ENCODE measurements around the gene ARAP3.

The ARAP3 gene

DNA sequence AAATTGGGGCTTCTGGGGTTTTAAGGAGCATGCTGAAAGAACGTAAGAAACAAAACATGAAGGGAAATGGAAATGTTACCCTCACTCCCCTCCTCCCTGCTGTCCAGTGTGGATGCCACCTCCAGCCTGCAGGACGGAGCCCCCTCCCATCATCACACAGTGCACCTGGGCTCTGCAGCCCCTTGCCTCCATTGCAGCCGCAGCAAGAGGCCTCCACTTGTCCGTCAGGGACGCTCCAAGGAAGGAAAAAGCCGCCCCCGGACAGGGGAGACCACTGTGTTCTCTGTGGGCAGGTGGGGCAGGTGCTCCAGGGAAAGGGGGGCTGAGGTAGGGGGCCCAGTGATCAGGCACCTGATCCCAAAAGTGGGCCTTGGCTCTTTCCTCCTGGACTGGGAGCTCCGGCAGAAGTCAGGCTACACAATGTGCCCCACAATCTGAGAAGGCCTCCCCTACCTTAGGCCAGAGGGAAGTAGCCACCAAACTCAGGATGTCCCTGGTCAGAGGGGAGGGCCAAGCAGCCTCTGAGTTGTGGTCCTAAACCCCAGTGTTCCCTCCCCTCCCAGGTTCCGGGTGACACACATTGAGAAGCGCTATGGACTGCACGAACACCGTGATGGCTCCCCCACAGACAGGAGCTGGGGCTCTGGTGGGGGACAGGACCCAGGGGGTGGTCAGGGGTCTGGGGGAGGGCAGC, 42.5 kb downstream of the ARAP3 start:
- DNase-seq (ENCODE audit: low read depth): no peak

DNA sequence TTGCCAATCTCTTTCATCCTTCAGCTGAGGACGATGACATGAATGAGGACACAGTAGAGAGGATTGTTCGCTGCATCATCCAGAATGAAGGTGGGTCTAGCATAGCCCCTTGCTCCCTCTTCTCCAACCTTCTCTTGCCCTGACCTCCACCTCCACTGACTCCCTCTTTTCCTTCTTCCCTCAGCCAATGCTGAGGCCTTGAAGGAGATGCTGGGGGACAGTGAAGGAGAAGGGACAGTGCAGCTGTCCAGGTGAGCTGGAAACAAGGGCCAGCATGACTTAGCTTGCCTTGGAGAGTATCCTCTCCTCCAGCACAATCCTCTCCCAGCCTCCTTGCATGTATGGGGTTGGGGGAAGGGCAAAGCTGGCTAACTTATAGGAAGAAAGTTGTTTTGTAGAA, 43.3 kb downstream of the ARAP3 start:
- DNase-seq (ENCODE audit: low read depth): no peak

DNA sequence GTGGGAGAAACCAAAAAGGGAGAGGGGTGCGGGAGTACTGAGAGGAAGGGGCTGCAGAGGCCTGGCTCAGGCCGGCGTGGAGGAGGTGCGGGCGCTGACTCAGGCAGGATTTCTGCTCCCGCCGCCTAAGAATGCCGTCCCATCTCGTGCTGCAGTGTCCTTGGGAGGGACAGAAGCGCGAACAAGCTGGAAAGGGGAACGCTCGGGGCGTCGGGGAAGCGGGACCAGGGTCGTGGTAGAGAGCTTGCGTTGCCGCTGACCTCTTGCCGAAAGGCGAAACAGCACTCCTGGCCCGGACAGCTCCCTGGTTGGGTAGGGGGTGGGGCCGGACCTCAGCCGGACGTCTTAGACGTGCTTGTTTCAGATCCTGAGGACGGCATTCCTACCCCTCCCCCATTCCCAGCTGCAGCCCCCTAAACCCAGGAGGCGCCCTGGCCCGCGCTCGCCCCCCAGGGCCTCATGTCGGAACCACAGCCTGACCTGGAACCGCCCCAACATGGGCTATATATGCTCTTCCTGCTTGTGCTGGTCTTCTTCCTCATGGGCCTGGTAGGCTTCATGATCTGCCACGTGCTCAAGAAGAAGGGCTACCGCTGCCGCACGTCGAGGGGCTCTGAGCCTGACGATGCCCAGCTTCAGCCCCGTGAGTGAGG, 44.1 kb downstream of the ARAP3 start:
- DNase-seq (ENCODE audit: low read depth): peak; percentile 23

DNA sequence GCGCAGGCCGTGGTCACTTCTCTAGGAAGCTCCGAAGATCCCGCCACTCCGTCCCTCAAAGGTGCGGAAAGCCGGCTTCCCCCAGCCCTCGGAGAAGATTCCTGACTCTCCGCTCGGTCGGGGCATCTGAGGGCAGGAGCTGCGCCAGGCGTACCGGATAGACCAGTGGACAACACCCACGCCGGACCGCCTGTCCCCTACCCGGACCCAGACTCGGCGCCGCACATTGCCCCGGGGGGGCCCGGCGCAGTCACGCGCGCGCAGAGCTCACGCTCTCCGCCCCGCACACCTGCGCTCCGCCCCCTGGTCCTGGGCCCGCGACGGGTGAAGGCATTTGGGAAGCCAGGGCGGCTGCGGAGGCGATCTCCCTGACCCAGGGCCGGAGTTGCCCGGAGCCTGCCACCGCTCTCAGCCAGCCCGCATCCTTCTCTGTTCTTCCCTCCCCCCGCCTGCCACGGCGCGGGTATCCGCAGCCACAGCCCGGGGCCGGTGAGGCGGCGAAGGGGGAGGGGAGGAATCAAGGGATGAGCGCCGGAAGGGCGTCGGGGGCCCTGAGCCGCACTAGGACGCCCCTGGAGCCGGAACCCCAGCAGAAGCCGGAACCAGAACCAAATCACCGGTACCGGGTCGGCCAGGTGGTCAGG, 44.8 kb downstream of the ARAP3 start:
- peak; percentile 29 for DNase-seq (ENCODE audit: low read depth)

DNA sequence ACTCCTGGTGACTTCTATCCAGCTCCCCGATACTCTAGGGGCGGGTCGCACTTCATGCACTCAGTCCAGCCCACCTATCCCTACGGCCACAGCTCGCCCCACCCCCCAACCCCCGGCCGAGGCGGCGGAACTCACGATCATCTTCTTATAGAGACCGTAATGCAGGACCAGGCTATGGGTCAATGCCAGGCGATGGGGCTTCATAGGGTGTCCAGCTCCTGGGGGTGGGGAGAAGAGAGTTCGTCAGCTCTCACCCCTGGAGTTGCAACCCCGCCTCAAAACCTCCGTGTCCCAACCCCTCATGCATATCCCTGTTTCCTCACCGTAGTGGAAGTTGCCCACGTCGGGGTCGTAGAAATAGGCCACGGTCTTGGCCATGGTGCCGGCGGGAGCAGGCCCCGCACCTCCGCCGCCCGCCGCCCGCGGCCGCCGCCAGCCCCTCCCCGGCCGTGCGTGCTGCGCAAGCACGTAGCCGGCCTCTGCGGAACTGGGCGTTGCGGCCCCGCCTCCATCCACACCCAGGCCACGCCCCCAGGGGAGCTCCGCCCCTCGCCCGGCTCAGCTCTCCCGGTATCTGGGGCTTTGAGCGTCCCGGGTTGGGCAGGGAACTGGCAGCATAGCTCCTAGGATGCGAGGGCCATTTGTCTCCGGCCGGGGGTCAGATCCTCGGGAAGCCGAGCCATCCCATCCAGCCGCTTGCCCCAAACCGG, 45.5 kb downstream of the ARAP3 start, which contains the start of the genes HDAC3 and RELL2:
Gene HDAC3 (minus strand): TSS at position 437 of the 710 bp plus-strand sequence. CDS start 59 bp downstream, at position 378.
Gene RELL2 (plus strand): TSS at position 585 of the 710 bp plus-strand sequence. CDS start 1,229 bp downstream, outside the sequence.
- peak; percentile 94 for DNase-seq (ENCODE audit: low read depth)

DNA sequence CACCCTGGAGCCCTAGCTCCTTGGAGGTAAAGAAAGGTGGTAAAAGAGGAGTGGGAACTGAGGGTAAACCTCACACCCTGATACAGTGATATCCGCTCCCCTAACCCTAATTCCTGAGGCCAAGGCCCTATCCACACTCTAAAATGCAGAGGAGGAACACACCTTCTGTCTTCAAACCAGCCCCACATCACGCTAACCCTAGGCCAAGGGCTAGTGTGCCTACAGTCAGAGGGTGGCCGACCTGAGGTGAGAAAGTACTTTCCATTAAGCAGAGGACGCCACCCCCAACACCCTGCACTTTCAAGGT, 46.0 kb downstream of the ARAP3 start:
- DNase-seq (ENCODE audit: low read depth): no peak

DNA sequence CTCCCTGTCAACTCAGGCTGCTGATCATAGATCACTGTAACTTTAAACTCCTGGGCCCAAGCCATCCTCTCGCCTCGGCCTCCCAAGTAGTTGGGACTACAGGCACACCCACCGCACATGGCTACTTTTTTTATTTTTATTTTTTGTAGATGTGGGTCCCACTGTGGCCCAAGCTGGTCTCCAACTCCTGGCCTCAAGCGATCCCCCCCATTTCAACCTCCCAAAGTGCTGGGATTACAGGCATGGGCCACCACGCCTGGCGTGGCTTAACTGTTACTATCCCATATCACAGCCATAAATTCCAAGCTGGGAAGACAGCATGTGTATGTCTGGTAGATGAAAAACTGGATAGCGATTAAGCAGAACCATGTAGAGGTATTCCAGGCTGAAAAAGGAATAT, 46.4 kb downstream of the ARAP3 start:
- DNase-seq (ENCODE audit: low read depth): no peak

DNA sequence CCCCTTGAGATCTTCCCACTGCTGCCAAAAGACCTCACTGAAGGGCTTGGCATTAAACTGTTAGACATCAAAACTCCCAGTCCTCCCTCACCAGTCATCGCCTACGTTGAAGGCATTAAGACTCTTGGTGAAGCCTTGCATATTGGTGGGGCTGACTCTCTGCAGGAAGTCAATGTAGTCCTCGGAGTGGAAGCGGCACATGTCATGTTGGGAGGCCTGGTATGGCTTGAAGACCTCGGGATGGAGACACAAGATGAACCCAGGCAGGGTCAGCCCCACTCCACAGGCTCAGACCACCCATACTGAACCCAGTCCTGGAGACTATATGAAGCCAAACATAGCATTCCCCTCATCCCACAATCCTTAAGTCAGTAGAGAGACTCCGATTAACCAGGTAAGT, 47.3 kb downstream of the ARAP3 start:
- no peak for DNase-seq (ENCODE audit: low read depth)

DNA sequence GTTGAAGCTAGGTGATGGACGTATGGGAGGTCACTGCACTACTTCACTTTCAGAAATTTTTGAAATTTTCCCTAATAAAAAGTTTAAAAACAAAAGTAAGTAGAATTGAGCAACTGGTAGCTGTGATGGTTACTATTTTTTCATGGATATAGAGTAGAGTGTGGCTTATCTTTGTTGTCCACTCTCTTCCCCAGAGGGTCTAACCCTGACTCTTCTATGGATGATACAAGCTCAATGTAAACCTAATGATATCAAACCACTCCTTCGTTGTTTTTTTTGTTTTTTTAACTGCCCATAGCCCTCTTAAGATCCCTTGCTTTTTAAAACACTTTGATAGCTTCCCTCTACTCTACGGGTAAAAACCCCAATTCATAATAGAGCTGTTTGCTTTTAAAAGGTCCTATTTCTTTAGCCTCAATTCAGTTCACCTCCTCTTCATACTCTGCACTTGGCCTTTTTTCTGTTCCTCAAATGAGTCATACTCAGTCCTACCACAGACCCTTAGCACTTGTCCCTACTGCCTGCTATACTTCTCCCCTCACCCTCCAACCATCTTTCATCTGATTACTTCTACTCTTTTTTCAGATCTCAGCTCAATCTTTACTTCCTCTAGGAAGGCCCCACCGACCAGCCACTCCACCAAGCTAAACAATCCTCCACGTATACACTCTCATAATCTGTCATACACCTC, 48.0 kb downstream of the ARAP3 start:
- no peak for DNase-seq (ENCODE audit: low read depth)

DNA sequence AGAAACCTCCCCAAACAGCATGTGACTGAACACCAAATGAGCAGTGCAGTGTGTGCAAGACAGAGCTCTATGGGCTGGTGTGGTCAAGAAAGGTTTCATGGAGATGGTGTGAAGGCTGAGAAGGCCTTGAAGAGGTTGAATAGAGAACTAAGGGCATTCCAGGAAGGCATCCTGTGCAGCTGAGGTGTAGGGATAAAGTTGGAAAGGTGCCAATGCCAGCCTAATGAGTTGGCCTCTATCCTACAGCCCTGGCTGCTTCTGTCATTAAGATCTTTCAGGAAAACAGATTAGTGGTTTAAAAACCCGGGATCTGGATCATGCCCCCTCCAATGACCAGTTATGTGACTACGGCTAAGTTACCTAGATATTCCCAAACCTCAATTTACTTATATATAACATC, 49.4 kb downstream of the ARAP3 start:
- DNase-seq (ENCODE audit: low read depth): no peak

DNA sequence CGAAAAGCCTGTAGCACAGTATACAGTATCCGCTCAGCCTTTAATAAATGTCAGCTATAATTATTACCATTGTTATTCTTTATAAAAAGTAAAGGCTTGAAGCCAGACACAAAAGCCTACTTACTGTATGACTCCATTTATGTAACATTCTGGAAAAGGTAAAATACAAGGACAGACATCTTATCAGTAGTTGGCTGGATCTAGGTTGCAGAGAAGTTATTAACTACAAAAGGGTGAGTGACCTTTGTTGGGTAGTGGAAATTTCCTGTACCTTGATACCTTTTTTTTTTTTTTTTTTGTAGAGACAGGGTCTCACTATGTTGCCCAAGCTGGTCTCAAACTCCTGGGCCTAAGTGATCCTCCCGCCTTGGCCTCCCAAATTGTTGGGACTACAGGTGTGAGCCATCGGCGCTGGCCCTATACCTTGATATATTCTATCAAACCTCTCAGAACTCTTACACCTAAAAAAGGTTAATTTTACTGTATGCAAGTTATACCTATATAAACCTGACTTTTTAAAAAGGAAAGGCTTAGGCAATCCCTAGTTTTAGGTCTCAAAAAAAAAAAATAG, 51.4 kb downstream of the ARAP3 start:
- DNase-seq (ENCODE audit: low read depth): no peak

DNA sequence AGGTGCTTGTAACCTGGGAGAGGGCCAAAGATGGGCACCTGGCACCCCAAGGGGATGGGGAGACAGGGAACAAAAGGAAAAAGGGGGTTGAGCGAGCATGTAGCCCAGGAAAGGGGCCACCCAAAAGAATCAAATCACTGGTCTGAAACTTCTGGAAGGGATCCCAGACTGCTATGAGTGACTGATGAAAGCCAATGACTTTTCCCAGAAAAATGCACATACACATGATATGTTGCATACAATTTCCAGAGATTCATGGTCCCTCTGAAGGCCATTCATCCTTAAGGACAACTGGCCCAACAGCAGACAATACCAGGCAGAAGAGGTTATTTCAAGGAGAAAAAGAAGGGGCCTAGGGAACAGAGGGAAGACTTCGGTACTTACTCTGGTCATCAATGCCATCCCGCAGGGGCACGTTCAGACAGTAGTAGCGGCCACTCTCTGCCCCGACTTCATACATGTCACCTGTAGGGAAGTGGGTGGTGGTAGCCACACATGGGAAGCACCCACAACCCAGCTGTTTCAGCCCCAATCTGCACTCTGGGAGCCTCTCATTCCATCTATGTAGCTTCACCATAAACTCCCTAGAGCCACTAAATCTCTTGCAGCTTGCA, 53.7 kb downstream of the ARAP3 start:
- DNase-seq (ENCODE audit: low read depth): no peak

DNA sequence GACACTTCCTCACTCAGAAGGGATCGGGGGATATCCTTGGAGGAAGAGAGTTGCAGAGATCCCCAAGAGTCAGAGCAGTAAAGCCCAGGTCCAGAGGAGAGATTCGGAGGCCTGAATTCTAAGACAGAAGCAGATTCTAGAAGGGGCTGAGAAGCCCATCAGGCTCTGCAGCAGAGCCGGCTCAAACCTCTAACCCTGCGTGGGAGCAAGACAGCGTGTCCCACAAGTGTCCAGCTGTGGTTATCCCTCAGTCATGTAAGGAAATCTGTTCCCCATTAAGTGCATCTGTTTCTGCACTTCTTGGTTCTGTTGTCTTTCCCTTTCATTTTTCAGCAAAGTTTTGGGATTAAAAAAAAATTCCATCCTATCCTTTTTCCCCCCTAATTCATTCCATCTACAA, 58.4 kb downstream of the ARAP3 start:
- no peak for DNase-seq (ENCODE audit: low read depth)

DNA sequence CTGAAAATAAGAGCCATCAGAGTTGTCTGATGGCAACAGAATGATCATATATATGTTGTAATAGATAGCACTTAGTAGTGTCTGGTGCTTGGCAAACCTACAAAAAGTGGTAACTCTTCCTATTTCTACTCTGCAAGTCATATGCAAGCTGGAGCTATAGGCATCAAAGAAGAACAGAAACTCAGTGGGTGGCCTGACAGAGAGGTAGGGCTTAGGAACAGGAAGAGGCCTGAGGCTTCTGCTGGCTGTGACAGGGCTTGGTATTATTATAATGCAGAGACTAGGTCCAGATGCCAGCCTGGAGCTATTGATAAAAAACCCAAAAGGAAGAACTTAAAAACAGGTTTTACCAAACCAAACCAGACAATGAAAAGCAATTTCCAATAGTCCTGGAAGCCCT, 58.8 kb downstream of the ARAP3 start:
- no peak for DNase-seq (ENCODE audit: low read depth)

DNA sequence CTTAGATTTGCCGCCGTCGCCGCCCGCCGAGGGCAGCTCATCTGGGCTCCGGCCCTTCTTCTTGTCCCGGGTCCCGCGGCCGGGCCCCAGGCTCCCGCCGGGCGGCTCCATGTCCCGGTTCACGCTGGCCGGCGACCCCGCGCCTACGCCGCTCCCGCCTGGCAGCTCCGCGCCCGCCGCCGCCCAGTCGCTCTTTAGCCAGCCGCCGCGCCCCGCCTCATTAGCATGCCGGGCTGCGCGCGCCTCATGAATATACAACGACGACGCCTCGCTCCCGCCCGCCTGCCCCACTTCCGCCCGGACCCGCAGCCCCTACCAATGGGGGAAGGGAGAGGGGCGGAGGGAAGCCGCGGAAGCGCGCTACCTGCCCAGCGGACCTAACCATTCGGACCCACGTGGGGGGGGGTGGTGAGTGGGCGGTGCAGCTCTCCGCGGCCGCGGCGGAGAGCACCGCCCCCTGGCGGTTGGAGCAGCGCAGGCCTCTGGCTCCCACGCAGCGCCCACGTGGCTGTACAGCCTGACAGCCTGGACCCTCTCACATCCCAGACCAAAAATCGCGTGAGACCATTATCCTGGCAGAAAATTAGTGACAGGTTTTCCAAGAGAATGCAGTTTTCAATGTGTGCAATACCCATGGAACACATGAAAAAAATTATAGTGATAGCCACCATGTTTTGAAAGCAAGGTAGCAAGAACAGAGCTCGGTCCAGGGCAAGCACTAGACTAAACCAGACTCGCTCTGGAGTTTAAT, 63.1 kb downstream of the ARAP3 start, which contains the start of gene DIAPH1:
Gene DIAPH1 (minus strand): TSS at position 197 of the 751 bp plus-strand sequence. CDS start 86 bp downstream, at position 111.
- DNase-seq (ENCODE audit: low read depth): peak; percentile 96

DNA sequence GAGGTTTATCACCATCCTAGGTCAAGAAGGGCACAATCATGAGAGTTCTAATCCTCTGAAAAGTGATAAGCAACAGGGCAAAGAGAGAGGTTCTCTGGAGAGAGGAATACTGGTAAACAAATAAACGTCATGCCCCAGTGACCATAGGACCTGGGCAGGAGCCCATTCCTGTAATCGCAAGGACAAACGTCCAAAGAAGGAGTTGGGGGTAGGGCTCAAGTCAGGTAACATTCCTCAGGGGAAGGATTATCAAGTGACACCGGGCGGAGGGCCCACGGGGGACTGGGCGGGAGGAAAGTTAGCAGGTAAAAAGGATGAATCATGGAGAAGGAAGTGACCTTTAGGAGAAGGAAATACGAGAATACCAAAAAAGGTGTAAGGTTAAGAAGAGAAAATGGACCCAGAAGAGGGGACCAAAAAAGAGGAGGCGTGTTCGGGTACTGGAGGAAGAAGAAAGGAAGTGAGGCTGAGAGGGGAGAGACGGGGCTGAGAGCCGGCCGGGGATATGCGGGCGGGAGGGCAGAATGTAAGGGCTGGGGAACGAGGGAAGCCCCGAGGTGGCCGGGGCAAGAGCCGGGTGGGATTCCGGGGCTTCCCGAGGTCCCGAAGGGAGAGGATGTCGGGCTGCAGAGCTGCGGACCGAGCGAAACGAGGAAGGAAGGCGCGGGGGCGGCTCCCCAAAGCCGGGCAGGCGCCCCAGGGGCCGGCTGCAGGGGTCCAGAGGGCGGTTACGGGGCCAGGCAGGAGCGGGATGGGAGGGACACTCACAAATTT, 63.8 kb downstream of the ARAP3 start:
- DNase-seq (ENCODE audit: low read depth): no peak

DNA sequence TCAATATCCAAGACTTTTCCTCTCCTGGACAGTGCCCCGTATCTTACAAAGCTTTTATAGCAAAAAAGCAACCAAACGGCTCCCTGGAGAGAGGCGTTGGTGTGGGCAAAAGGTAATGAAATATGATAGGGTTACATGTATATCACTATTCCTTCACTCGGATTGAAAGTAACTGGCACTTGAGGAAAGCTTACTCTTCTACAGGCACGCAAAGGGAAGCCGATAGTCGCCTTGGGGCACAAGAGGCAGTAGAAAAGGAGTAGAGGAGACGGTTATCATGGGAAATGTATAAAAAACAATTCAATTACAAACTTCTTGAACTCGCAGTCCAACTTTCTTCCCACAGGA, 64.4 kb downstream of the ARAP3 start:
- DNase-seq (ENCODE audit: low read depth): no peak

DNA sequence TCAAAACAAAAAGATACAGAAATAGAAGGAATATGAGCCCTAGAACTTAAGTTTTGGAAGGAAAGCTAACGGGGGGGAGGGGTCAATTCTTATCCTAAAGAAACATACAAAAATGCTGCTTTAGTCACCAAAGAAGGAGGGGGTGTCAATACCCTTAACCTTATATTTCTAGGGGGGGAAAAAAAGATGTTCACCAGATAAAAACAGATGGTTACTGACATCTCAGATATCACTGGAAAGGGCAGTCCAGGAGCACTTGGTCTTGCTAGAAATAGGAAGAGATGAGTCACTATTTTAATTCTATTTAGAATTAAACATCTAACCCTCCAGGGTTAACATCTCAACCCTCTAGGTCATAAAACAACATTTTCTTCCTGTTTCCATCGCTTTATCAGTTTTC, 64.9 kb downstream of the ARAP3 start:
- DNase-seq (ENCODE audit: low read depth): no peak

DNA sequence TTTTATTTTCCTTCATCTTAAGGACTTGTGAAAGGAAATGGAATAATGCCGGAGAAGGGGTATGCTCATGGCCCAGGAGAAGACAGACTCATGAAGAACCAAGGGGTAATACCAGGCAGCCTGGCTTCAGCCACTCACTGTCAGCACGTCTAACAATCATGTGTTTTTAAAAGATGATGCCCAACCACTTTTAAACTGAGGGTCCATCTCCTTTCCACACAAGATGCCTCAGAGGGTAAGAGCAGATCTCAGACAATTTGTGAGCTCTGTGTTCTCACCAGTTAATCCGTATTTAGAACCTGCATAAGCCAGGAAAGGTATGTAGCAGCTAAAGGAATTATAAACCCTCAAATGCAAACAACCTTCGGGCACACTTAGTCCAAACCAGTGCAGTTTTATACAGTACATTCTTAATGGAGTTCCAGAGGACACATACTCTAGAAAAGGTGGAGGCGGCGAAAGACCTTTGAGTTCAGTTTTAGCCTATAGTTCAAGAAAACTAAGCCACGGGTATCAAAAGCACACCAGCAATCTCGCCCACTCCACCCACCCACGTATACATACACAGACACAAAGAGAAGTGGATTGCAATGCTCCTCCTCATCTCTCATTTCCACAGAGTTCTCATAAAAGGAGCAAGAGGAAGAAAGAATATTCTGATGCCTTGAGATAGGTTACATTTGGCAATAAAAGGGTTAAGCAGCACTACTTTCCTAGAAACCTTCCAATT, 65.9 kb downstream of the ARAP3 start:
- DNase-seq (ENCODE audit: low read depth): no peak

Data from stimulated activated CD8-positive, alpha-beta memory T cell treated with anti-CD3 and anti-CD28 coated beads, Interleukin-15, amount 100 ng/mL, for 24 hours (primary cell).